HL-60/S4 (cell line): Measurements from ENCODE around the gene AIFM2.
"Not testable (repeated sequence)": the region's sequence is repeated elsewhere in the genome, so short reads cannot be mapped to it uniquely, and the experiment has no call there.

Experiments
- in situ Hi-C: fragments of 300-500 bp; cut with MboI; formaldehyde crosslinking; loops from 2 replicates; pipeline ENCODE4 v1.14.3; 2022; ENCODE audit warnings: low sequenced_read_pairs

The AIFM2 gene

DNA sequence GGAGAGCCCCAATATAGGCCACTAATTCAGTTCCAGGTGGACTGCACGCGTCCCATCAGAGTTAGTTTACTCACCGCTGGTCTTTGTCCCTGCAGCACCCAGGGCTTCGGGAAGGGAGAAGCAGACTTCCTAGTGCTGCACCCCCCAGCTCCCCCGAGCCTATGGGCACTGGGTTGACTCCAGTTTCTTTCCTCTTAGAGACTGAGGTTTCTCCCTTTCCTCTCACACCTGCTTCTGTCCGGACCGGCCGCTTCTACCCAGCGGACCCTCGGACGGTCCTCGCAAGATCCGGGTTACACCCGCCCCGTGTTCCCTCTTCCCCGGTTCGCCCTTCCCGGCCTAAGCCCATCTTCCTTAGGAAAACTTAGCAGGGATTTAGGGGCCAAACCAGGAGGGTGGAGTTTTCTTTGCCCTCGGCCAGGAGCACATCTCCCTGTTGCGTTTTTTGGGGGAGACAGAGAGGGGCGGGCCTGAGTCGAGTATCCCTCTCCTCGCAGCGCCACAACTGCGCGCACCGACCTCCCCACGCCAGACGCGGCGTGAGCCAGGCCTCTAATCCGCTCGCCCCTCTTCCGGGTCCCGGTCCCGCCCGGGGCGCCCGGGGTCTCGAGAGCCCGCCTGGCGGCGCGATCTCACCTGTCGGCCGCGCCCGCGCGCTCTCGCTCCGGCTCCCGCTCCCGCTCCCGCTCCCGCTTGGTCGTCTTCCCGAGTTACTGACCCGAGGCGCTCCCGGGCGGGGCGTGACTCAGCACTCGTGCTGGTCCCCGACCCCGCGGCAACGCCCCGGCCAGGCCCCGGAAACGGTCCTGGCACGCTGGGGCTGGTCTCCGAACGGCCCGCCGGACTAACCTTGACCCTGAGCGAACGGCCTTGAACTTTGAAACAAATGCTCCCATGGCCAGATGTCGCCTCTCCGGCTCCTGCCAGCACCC lies at the start of gene AIFM2:
TSS of gene AIFM2 (minus strand) at position 728 of the 932 bp plus-strand sequence. CDS start 8,741 bp downstream, outside the sequence.
- in situ Hi-C loops = no loop called here

DNA sequence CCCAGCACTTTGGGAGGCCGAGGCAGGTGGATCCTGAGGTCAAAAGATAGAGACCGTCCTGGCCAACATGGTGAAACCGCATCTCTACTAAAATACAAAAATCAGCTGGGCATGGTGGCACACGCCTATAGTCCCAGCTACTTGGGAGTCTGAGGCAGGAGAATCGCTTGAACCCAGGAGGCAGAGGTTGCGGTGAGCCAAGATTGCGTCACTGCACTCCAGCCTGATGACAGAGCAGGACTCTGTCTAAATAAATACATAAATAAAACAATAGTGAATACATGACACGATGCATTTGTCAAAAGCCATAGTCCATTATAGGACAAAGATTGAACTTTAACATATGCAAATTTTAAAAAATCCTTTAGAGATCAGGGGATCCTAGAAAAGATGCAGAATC lies 46.6 kb upstream of the AIFM2 start:
- in situ Hi-C loops = not testable (repeated sequence)

DNA sequence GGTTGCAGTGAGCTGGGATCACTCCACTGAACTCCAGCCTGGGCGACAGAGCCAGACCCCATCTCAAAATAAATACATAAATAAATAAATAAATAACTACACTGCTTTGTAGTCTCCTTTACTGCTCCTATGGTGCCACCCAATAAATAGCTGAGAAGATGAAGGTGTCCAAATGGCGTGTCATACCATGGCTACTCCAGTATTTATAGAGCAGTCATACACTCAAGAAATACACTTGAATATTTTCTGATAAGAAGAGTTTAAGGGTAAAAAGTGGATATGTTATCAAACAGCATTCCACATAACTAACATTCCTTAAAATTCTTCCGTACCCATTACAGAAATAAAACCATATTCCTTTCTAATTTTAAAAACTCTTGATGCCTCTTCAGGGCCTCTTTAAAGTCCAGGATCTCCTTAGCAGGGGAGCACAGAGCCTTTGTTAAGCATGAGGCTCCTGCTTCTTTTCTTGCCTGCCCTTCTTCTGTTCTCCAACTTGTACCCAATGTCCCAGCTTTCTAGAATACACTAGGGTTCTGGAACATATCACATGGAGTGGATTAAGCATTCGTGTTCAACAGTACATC lies 45.6 kb upstream of the AIFM2 start:
- in situ Hi-C loops = no loop called here

DNA sequence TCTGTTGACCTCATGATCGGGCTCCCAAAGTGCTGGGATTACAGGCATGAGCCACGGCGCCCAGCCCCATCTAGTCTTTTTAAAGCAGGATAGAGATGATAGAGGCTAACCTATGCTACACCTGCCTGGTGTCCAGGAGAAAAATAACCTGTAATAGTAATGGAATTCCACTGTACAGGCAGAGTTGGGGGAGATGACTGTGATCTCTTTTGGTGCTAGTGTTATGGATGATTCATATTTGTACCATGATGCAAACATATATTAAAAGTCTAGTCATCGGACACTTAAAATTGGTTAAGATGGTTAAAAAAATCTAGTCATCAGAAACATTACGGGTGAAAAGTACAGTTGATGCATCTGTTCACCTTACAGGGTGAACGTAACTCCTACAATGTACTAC lies 43.8 kb upstream of the AIFM2 start:
- in situ Hi-C loops = no loop called here

DNA sequence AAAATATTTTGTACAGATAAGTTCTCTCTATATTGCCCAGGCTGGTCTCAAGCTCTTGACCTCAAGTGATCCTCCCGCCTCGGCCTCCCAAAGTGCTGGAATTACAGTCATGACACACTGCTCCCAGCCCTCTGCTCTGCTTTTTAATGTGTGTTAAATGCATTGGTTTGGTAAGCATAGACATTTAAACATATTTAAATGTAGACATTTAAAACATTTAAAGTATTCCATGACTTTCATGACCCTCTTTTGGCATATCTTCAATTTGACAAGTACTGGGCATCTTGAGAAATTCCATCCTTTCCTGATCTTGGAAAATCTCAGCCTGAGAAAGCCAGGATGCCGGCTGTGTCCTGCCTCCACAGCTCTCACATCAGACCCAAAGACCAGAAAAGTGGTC lies 42.9 kb upstream of the AIFM2 start:
- in situ Hi-C loops = no loop called here

DNA sequence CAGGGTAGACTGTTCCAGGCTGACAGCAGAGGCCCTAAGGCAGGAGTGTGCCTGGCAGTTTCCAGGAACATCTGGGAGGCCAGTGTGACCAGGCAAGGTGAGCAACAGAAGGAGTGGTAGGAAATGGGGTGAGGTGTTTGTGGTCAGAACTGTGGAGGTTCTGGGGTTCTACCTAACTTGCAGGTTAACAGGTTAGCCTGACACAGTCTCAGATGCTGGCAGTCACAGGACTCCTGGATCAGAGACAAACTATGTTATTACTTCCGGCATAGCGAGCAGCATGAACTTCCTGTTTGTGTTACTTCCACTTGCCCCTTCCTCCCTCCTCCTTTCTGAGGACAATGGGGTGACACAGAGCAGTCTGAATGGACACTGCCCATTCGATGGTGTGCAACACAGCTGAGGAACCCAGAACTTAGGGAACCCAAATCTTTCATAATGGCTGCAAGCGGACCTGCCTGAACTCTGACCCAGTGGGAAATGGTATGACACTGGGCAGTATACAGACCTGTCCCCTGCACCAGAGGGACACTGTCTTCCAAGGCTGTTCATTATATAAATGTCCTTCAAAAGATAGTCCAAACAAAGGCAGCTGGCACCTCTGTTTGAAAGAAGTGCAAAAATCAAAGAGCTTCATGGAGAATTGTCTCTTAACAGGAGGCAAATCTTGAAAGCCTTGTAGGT lies 41.6 kb upstream of the AIFM2 start:
- in situ Hi-C loops = no loop called here

DNA sequence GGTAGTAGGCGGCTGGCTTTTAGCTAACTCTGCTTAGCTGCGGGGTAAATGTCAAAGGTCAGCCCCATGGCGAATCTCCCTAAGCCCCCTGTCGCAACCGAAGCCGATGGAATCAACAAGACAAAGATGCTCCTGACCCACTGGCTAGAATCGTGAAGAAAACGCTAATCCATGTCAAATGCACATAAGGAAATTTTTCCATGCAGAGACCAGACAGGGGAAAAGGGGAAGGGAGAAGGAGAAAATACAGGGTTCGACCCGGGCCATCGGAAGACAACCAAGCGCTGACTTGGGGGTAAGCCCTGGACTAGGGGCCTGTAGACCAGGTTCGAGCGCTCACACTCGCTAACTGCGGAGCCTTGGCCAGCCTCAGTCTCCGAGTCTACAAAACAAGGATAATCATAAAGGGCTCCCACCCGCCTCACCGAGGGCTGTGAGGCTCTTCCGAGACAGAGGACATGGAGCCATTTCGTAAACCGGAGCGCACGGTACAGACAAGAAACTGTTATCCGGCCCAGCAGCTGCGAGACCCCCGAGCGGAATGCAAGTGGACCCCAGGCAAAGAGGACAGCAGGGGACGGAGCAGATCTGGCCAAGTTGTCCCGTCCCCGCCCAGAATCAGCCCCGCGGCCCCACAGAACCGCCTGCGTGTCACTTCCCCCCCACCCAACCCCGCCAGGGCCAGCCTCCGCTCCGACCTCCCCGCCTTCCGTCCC lies 37.2 kb upstream of the AIFM2 start:
- in situ Hi-C loops = no loop called here

DNA sequence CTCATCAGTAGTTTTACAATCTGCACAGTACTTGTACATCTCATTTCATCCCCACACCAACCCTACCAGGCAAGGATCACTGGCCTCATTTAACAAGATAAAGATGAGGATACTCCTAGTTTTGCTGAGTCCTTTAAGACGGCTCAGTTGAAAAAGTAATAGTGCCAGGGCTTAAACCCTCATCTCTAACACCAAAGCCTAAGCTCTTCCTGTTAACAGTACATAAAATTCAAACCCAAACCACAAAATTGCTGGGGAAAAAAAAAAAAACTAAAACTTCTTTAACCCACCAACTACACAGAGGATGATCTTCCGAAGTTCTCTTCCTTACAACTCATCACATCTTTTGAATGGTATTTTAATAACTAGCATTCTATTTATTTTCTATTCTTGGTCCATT lies 36.4 kb upstream of the AIFM2 start:
- in situ Hi-C loops = no loop called here

DNA sequence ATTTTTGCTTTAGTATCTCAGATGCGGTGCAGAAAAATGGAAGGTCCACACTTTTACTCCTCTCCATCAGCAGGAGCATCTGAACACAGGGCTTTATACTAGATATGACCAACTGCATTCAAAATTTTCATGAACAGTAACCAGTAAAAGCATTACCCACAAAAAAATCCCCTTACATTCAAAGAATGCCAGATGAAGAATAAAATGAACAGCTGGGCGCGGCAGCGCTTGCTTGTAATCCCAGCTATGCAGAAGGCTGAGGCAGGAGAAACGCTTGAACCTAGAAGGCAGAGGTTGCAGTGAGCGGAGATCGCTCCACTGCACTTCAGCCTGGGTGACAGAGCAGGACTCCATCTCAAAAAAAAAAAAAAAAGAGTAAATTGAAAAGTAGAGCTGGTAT lies 34.6 kb upstream of the AIFM2 start:
- in situ Hi-C loops = no loop called here

DNA sequence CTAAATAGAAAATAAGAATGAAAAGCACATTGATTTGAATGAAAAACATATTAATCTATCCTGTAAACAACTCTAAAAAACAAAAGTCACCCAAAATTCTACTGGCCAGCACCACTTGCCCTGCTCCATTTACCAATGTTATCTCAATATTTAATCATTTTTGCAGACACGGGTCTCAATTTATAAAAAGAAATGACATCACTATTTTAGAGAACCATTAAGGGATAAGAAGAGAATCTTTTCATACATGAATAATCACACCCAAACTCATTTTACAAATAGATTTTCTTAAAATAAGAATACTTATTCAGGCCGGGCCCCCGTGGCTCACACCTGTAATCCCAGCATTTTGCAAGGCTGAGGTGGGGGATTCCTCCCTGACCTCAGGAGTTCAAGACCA lies 33.8 kb upstream of the AIFM2 start:
- in situ Hi-C loops = no loop called here

DNA sequence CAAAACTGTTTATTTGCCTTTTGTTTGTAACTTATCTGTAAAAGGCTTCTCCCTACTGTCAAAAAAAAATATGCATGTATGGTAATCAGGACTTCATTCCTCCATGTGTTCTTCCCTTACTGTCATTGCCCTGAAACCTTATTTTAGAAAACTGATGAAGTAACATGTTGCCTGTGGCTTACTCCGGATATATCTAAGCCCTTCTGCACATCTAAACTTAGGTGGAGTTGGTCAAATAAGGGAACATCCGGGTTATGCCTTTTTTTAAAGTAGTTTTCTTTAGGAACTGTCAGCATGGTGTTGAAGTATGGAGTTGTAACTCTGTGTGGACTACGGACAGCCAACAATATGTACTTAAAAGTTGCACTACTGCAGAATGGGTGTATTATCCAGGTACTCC lies 31.5 kb upstream of the AIFM2 start:
- in situ Hi-C loops = no loop called here

DNA sequence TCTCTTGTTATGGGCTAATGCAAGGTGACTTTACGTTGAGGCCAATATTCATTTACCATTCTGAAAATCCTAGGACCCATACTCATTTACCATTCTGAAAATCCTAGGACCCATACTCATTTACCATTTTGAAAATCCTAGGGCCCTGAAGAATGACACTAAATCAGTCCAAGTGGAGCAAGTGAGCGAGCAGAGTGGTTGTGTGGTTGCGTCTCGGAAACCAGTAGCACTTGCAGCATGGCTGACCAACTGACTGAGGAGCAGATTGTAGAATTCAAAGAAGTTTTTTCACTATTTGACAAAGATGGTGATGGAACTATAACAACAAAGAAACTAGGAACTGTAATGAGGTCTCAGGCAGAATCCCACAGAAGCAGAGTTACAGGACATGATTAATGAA lies 30.8 kb upstream of the AIFM2 start:
- in situ Hi-C loops = no loop called here

DNA sequence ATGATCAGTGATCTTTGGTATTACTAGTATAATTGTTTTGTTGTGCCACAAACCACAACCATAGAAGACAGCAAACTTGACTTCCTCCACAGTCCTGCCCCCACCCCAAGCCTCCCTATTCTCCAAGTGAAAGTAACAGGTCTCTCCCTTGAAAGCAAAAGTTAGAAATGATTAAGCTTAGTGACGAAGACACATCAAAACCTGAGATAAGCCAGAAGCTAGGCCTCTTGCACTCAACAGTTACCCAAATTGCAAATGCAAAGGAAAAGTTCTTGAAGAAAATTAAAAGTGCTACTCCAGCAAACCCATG lies 30.2 kb upstream of the AIFM2 start:
- in situ Hi-C loops = no loop called here

DNA sequence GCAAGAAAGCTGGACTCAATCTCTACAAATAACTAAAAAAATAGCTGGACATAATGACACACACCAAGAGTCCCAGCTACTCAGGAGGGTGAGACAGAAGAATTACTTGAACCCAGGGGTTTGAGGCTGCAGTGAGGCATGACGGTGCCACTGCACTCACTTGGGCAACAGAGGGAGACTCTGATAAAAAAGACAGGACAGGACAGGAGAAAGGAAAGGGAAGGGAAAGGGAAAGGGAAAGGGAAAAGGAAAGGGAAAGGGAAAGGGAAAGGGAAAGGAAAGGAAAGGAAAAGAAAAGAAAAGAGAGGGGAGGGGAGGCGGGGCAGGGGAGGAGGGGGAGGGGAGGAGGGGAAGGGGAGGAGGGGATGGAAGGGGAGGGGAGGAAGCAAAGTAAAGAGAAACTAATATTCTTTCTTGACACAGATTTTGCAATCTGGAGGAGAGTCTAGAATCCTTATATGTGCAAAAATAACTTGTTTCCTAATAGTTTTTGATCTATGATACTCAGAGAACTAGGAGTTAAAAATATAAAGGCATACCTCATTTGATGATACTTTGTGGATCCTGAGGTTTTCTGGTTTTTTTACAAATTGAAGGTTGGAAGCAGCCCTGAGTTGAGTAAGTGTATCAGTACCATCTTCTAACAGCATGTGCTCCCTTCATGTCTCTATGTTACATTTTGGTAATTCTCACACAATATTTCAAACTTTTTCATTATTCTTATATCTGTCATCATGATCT lies 29.7 kb upstream of the AIFM2 start:
- in situ Hi-C loops = no loop called here

DNA sequence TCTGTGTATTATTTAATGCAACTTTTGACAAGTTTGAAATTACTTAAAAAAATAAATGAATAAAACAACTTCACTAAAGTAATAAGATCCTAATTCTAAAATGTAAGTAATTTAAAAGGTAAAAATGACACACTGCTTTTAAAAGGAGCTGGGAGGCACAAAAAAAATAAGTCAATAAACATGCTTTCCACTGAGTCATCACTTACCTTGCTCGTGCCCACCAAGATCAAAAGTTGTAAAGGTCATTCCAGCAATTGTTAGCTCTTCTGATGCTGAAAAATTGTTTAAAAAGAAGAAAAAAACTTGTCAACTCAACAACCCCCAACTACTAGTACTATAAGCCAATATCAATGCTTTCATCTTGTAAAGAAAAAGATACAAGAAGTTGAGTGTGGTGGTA lies 28.2 kb upstream of the AIFM2 start:
- in situ Hi-C loops = no loop called here

DNA sequence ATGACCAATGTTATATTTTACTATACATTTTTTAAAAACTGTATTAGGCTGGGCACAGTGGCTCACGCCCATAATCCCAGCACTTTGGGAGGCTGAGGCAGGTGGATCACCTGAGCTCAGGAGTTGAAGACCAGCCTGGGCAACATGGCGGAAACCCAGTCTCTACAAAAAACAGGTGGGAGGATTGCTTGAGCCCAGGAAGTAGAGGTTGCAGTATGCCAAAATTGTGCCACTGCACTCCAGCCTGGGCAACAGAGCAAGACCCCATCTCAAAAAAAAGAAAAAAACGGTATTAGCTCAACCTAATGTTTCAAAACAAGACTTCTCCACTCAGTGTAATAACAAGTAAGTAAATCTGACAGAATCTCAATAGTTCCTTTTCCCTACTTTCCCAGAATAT lies 26.7 kb upstream of the AIFM2 start:
- in situ Hi-C loops = not testable (repeated sequence)

DNA sequence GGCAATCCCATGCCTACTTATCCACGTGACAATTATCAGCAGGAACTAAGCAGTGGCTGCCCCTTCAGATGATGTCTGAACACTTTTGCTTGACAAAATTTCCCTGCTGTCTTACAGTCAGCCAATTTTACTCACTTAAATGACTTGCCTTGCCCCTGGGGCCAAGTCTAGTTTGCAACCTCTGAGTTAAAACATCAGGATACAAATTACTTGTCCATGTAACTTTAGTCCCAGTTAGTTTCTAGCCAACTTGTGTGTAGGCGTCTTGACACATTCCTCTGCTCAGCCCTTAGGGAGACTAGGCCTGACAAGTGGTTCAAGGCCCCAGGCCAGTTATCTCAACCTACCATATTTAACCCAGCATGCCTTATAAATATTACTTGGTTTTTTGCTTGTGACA lies 25.5 kb upstream of the AIFM2 start:
- in situ Hi-C loops = no loop called here

DNA sequence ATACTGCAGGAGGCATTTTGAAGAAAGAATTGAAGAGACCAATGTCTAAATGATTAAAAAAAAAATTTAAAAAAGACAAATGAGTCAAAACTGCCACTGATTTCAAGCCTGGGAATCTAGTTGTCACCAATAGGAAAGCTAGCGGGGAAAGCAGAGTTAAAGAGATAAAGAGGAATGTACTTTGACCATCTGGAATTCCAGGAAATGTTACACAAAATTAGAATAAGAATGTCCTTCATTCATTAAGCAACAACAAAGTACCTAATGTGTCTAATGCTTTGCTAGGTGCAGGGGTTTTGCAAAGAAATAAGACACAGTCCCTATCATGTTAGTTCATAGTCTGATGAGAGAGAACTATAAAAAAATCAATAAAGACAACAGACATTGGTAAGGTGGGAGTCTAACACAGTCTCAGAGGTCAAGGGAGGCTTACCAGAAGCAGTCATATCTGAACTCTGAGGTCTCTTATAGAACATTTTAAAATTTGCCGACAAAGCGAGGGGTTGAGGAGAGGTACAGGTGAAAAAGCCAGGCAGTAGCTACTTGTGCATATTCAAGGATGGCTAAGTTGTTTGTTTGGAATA lies 22.7 kb upstream of the AIFM2 start:
- in situ Hi-C loops = no loop called here

DNA sequence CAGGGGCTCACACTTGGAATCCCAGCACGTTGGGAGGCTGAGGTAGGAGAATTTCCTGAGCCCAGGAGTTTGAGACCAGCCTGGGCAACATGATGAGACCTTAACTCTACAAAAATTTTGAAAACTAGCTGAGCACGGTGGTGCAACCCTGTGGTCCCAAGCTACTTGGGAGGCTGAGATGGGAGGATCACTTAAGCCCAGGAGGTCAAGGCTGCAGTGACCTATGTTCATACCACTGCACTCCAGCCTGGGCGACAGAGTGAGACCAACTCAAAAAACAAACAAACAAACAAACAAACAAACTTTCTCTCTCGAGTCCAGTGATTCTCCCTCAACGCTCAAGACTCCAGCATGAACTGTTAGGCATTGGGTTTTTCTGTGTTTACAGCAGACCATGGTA lies 15.9 kb upstream of the AIFM2 start:
- in situ Hi-C loops = no loop called here

DNA sequence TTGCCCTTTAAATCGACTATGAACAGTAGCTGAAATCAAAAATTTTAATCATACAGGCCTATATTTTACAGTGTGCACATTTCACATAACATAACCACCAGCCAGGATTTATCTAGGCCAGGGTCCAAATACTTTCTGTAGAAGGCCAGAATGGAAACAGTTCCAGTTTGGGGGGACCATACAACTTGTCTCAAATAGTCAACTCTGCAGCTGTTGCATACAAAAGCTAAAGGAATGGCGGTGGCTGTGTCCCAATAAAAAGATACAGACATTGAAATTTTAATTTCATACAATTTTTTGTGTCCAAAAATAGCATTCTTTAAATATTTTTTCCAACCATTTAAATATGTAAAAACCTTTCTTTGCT lies 14.6 kb upstream of the AIFM2 start:
- in situ Hi-C loops = no loop called here
